Activated CD8-positive, alpha-beta memory T cell treated with anti-CD3 and anti-CD28 coated beads, Interleukin-2, amount 50 U/mL, for 4 hours (primary cell): ENCODE data around the gene C1orf105.

Experiments
- DNase-seq: peaks from one replicate; pipeline ENCODE4 v3.0.0-alpha.2; 2020

The C1orf105 gene

DNA sequence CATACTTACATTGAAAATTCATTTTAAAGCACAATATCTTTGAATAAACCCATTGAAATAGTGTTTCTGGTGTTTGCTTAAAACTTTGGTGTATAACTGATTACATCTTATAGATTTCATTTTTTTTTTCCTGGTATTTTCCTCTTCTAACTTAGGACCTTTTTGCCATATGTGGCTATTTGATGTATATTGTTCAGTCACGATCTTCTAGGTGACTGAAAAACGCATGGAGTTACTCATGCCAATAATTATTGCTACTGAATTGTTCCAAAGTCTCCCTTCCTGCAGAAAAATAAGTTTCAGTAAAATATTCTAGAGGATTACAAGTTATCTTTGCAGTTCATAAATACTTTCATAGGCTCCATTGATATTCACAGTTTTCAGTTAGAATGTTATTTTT is 22.9 kb upstream of the C1orf105 start:
- DNase-seq: no peak

DNA sequence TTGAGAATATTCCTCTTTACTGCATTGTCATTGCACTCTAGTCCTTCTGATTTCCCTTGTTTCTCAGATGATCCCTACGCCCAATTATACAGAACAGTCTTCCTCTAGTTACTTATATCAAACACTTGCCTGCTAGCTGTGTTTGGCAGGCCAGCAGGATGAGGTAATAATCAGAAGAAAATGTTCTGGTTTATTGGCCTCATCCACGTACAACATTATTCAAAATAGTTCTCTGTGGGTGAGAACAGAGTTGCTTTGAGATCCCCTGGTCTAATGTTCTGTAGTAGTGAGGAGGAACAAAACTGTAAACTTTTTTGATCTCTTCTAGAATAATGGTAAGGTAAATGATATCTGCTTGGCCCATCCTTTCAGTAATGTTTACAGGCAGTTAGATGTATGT is 22.3 kb upstream of the C1orf105 start:
- DNase-seq: no peak

DNA sequence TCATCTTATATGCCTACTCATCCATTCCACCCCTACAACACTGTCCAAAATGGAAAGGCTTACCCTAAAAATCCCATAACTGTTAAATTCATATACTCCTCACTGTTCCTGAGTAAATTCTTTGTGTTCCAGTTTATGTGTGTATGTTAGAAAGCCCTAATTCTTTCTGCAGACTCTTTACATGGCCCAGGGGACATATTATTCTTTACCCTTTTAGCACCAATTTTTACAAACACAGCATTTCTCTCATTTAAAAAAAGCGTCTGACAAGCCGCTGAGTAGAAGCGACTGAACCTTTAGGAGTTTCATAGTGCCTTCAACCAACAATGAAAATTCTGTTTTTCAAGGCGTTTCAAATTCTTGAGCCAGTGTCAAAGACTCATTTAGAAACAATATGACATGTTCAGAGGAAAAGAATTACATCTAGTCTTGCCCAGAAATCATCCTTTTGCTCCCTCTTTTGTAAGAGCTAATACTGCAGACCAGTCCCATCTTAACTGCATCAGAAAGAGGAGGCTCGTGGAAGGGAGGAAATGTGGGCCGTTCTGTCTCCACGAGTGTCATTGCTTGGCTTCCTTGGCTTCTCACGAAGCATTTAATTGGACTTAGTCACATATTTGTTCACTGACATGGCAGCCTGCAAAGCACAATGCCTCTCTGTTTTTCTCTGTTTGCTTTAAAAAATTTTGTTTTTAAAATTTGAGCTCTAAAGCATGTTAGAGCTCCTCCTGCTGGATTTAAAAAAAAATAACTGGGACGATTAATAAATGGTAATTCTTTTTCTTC is 21.3 kb upstream of the C1orf105 start:
- DNase-seq: no peak

DNA sequence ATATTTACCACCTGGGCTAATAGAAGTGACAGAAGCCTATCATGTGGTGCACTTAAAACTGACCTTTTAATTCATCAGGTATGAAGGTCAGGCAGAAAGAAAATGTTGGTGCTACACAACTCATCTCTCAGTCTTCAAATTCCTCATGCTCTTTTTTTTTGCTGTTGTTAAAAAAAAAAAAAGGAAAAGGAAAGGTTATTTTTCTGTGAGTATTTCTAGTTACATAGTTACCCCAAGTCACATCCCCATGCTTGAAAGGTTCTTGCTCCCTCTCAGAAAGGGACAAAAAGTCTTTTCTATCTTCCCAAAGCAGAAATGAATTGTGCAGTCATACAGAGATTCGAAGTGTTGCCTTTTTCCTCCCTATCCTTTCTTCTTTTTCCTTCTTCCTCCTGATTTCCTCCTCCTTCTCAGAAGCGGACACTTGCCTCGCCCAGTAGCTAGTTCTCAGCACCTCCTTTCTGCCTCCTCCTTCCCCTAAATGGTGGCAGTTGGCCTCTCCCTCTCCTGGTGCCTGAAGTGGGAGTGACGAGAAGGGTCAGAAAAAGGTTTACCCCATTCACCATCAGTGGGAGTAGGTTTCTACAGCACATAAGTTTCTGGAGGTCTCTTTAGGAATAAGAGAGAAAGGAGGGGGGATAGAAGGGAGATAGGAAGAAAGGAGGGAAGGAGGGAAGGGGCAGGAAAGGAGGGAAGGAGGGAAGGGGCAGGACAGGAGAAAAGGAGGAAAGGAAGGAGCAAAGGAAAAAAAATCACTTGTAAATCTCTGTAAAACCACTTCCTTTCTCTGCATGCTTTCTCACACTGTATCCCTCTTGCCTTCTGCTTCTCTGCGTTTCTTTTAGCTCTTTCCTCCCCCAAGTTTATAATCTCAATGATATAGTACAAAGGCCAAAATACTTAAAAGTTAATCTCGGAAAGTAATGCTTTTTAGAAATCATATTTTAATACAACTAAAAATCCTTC is 20.4 kb upstream of the C1orf105 start:
- no peak for DNase-seq

DNA sequence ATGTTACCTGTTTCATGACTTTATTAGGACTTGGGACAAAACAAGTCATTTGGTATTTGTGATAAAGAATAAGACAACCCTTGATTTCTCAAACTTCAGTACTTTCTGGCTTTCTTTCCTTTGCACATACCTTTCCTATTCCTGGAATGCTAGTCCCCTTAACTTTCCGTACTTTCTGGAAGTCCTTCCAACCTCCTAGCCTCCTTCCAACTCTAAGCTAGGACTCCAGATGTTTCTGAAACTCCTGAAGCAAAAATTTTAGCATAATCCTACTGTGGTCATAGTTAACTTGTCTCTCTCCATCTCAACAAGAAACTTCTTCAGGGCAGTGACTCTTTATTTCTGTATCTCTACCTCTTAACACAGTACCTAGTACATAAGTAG is 19.8 kb upstream of the C1orf105 start:
- no peak for DNase-seq

DNA sequence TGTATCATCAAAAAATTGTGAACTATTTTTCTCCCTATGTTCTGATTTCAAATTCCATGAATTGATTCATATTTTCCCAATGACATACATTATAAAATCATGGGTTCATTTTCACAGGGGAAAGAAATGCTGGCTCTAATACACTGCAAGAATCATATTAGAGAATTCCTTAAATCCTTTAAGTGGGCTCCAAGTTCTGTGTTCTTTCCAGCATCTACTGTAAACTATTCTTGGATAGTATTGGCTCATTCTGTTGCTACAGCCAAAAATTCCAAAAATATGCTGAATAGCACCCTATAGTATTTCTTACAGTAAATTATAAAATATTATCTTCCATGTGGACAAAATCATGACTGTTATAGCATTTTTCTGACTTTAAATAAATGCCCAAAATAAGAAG is 19.0 kb upstream of the C1orf105 start:
- no peak for DNase-seq

DNA sequence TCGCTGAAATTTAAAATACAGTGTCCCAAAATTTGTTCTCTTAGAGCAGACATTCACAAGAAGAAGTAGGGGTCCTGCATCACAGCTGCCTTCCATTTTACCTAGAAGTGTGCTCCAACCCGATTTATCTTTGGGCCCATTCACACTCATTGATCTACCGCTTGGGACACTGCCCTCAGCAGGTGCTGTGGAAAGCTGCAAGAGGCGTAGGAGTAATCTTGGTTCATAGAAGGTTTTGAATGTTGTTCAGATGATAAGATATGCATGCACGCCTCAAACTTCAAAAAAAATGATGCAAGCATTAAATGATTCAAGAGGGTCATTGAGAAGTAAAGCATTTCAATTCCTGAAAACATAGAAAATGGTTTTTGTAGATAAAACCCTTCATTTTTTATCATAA is 18.6 kb upstream of the C1orf105 start:
- DNase-seq: no peak

DNA sequence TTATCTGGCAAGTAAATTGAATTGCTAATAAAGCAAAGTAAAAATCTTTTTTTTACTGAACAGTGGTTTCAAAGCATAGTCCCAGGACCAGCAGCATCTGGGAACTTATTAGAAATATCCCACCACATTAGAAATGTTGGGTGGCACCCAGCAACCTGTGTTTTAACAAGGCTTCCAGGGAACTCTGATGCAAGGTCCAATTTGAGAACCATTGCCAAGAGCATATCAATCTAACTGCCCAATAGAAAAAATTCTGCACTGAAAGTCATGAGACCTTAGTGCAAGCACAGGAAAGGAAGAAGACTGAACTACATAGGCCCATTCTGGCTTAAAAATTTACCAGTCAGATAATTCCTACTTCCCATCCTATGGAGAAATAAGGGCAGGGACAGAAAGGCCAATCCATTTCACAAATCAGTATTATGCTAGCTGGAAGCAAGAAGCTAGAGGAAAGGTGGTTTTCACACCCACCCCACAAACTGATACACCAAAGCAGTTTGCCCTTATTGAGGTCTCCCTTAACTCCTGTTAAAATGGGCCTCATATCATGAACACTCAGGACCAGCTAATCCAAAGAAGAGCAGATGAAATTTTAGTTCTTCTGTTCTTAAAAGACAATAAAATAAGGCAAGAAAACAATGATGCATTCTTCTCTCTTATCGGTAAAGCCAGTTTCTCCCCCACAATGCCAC is 17.5 kb upstream of the C1orf105 start:
- no peak for DNase-seq

DNA sequence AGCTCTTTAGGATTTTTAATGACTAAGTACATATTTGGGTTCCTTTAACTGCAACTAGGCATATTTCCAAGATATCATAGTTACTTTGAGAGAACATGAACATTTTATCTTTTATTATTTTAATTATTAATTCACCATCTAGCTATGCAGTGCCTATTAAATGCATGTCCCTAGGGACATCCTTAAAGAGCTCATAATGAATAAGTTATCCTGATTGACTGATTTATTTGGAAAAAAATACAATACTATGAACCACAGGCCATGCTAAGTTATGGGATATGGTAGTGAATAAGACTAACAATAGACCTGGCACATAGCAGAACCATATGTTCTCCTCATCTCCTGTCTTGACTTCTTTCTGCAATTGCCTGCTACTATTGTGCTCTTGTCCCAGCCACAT is 16.4 kb upstream of the C1orf105 start:
- no peak for DNase-seq

DNA sequence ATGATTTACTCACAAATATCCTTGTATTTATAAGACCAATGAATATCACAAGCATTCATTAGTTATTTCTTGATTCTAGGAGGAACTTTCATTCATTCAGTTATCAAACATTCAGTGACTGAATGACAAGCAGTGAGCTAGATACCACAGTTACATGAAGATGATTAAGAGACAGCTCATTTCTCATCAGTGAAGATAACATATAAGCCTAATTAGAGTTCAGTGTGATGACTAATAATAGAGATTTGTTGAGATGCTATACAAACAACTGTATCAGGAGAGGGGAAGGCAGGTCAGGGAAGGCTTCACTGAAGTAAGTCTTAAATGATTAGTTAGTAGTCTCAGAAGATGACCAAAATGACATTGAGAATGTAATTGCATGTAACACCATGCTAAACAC is 14.6 kb upstream of the C1orf105 start:
- no peak for DNase-seq

DNA sequence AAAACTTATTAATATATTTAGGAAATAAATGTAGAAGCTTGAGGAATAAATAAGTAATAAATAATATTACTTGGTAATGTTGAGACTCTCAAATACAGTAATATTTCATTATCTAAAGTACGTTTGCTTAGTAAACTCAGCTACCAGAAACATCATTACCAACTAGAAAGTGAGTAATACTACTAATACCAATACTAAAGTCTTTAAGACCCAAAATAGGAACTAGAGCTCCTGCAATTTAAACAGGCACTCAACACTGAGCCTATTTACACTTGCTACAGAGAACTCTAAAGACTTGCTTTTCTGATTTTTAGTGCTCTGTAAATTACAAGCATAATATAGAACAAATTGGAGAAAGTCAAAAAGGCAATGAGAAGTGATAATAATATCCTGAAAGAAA is 13.5 kb upstream of the C1orf105 start:
- no peak for DNase-seq

DNA sequence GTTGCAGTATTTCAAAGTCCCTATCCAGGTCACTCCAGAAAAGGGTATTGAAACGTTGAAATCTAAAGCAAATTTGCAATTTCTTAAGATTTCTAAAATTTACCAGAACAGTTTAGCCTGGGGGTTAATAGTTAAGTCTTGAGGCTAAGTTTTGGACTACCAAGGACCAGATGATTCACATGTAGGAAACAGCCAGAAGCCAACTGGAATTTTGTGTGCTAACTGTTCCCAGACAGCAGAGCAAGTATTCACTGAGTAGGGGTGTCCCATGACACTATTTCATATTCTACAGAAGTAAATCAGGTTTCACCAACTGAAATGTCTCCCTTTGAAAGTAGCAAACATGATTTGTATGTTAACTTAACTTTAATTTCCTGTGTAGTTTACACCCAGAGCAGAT is 11.5 kb upstream of the C1orf105 start:
- no peak for DNase-seq

DNA sequence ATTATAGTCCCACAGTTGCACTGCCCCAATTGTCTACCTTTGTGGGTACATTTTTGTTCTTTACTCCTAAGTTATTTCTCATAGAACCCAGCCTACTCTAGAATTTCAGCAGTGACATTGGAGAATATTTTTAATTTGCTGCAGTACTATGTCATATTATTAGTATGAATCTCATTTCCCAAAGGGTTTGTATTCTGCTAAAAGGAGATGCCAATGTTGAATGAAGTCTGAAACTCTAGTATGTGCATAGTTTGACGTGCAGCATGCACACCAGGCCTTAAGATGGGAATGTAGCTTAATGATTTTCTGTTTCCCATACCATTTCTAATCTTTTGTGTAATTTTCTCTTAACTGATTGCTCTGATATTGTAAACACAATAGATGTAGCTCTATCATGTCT is 10.5 kb upstream of the C1orf105 start:
- DNase-seq: no peak

DNA sequence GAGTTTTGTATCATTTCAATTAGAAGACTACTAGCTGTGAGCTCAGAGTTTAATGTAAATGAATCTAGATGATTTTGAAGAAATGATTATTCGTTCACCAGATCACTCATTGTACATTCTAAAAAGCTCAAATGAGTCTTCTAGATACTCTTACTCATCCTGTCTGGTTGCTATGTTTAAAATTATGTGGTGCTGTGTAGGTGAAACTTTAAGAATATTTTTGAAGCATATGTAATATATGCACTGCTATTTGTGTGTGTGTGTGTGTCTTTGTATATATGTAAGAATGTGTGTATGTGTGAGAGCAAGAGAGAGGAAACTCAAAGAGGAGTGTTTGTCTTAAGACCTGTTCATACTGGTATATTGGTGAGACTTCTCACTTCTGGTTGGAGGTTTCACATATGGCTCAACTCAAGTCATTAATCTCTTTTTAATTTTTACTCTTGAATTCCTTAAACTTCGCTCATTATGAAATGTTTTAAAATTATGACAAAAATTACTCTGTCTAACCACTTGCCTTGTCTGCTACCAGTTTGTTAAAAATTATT is 8.6 kb upstream of the C1orf105 start:
- no peak for DNase-seq

DNA sequence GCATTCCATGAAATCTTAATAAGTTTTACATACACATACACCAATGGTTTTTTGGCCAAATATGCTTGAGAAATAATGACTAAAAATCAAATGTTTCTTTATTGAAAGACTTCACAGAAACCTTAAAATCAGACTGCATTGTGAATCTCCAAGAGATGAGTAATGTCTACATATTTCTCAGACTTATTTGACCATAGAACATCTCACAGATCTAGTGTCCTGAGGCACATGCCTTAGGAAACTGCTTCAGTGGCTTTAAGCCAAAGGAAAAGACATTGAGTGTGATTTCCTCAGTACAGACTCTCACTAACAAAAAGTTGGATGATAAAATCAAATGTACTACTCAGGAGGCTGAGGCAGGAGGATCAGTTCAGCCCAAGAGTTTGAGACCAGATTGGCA is 6.2 kb upstream of the C1orf105 start:
- no peak for DNase-seq

DNA sequence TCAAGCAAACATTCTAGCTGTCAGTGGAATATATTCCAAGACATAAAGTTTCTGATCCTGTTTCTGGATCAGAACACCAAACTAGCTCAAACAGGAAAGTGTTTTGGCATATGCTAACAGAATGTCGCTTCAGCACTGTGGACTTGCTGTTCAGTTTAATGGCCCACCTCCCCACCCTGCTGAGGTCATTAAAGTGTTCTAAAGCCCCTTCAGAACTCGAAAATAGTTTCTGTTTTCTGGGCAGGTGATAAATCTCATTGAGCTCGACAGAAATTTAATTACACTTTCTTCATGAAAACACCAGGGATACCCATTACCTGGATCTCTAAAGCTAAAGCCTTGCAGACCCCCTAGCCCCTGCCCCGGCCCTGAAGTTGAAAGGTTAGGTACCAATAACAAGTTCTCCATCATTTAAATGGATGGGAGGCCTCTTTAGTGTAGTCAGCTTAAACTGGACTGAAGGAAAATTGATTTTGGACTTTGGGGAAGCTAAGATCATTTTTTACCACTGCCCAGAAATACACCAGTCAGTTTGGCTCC is 3.9 kb upstream of the C1orf105 start:
- no peak for DNase-seq

DNA sequence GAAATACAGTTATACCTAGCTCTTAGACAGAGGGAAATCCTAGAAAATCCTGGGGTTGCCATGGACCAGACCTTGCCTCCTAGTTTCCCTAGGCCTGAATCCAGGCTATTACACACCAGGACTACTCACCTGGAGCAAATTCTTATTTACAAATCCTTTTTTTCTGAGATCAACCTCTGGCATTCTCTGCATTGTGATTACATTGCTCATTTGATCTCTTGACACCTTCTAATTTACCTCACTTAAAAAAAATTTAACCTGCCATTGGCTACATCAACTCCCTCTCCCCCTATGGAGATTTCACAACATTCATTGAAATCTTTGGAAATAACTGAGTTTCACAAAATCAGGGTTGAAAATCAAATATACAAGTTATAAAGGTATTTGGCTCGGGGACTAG is 2.9 kb upstream of the C1orf105 start:
- DNase-seq: no peak

DNA sequence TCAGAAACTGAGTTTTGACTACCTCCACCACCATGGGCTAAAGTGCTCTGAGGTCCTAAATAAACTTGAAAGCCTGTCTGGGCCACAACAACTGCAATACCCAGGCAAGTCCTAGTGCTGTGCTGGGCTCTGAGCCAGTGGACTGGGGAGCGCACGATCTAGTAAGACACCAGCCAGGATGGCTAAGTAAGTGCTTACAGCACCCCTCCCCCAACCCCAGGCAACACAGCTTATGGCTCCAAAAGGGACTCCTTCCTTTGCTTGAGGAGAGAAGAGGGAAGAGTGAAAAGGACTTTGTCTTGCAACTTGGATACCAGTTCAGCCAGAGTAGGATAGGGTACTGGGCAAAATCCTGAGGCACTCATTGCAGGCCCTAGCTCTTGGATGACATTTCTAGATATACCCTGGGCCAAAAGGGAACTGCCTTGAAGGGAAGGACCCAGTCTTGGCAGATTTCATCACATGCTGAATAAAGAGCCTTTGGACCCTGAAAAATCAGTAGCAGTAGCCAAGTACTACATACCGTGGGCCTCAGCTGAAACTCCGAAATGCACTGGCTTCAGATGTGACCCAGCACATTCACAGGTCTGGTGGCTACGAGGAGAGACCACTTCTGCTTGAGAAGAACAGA is 1.6 kb downstream of the C1orf105 start:
- no peak for DNase-seq

DNA sequence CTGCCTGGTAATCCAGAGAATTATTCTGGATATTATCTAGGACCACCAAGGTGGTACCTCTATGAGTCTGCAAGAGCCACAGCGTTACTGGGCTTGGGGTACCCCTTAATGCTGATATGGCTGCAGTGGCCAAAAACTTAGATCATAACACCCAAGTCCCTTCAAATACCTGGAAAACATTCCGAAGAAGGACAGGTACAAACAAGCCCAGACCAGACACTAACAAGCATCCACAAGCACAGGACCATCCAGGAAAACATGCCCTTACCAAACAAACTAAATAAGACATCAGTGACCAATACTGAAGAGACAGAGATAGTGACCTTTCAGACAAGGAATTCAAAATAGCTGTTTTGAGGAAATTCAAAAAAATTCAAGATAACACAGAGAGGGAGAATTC is 2.9 kb downstream of the C1orf105 start:
- DNase-seq: no peak

DNA sequence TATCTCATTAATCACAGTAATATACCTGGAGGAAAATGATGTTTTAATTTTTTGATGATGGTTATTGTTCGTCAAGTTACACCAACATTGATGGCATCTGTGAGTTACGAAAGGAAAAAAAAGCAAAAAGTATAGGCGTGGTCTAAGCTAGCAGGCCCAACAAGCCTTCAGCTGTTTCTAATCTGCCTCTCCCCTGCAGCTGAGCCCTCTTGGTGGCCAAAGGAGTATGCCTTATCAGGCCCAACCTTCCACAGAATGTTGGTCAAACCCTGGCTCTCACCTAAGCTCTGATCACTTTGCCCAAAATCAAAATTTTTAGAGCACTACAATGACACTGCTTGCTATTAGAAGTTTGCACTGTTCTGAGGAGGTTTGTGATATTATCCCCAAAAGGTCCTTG is 4.9 kb downstream of the C1orf105 start:
- no peak for DNase-seq

DNA sequence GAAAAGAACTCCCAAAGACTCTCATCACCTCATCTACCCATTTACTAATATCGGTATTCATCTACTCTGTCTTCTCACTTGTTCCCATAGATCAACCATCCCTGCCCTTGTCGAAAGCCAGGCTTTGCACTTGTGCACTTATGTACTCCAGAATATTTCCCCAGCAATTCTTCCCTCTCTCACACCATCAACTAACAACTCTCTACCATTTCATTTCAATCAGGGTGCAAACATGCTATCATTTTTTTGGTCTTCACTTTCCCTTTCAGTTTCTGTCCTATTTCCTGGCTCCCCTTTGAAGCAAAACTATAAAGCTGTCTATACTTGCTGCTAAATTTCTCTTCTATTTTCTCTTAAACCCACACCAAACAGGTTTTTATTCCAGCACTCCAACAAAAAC is 6.7 kb downstream of the C1orf105 start:
- DNase-seq: no peak

DNA sequence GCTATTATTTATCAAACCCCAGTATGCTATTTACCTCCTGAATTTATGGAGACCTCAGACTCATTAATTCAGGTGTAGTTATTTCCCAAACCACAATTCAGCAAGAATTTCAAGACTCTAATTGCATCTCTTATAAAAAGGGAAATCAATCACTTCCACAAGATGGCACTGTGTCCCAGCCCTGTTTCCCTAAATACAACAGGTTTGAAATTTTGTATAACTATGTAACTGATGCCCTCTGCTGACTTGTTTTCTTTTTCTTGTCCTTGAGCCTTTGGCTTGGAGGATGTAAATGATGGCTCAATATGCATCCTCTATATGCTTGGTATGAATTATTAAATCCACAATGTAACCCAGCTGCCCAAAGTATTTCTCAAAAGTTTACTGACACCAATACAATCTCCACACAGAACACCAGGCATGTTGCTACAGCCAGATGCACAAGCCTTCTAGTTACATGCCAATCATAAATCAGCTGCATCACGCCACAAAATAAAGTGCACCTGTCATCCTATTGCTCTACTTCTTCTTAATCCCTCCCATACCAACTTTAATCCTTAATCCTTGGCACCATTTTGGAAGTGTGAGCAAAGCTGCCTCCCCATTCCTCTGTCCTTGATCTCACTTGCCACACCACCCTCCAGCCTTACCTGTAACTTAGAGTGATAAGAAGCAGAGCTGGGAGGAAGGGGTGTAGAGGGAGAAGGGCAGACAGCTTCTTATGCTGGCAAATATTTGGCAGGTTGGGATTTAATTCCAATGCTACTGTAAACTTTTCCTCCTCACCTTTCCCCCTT is 9.0 kb downstream of the C1orf105 start:
- DNase-seq: peak; percentile 32
